Neural cell (in vitro differentiated cells): ENCODE measurements around the gene OSCP1. TPM values are rescaled to one million over a fixed set of nuclear protein-coding genes. Genes with fewer than 3 reads are reported as not detected.

Experiments used
- H2AFZ ChIP-seq: fragments of 200-600, 300-800 bp; sonication (generic), shearing (Covaris generic); 2 replicates; pipeline ENCODE4 v1.6.0; 2014; ENCODE audit warnings: low read depth, mild to moderate bottlenecking, antibody characterized with exemption, low read length, moderate library complexity
- H3F3A ChIP-seq: fragments of 200-600 bp; shearing (Covaris generic); 2 replicates; pipeline ENCODE4 v1.6.1; 2016; ENCODE audit warnings: mild to moderate bottlenecking, moderate library complexity, mixed read lengths, antibody characterized with exemption, low read length; ENCODE audit not compliant: insufficient read depth, poor library complexity, severe bottlenecking
- H3K27ac ChIP-seq: fragments of 200-600, 300-800 bp; sonication (generic), shearing (Covaris generic); 2 replicates; pipeline ENCODE4 v1.5.1; 2014; ENCODE audit warnings: mild to moderate bottlenecking, low read length, moderate library complexity
- H3K27me3 ChIP-seq: fragments of 300-800, 200-600 bp; sonication (generic), shearing (Covaris generic); 2 replicates; pipeline ENCODE4 v1.6.0; 2014; ENCODE audit warnings: mild to moderate bottlenecking, low read depth, low read length, moderate library complexity; ENCODE audit not compliant: insufficient read depth
- H3K36me3 ChIP-seq: fragments of 300-800, 200-600 bp; sonication (generic), shearing (Covaris generic); 2 replicates; pipeline ENCODE4 v1.5.1; 2014; ENCODE audit warnings: mild to moderate bottlenecking, antibody characterized with exemption, low read length, moderate library complexity; ENCODE audit not compliant: insufficient read depth
- H3K4me2 ChIP-seq: fragments of 300-800, 200-600 bp; sonication (generic), shearing (Covaris generic); 2 replicates; pipeline ENCODE4 v1.6.0; 2014; ENCODE audit warnings: mild to moderate bottlenecking, low read length
- H3K4me3 ChIP-seq: fragments of 300-800, 200-600 bp; sonication (generic), shearing (Covaris generic); 2 replicates; pipeline ENCODE4 v1.5.1; 2014; ENCODE audit warnings: mild to moderate bottlenecking, low read length, moderate library complexity
- H3K79me2 ChIP-seq: fragments of 200-600 bp; shearing (Covaris generic); replicated peaks from 2 replicates; pipeline ENCODE4 v1.6.0; 2014; ENCODE audit warnings: mild to moderate bottlenecking, low read length, moderate library complexity; ENCODE audit not compliant: insufficient read depth
- H3K9ac ChIP-seq: fragments of 300-800, 200-600 bp; sonication (generic), shearing (Covaris generic); 2 replicates; pipeline ENCODE4 v1.6.1; 2016; ENCODE audit warnings: mild to moderate bottlenecking, low read length, mixed read lengths
- H3K9me2 ChIP-seq: fragments of 200-600 bp; shearing (Covaris generic); 2 replicates; pipeline ENCODE4 v1.6.1; 2016; ENCODE audit warnings: mild to moderate bottlenecking, low read length, mixed read lengths; ENCODE audit not compliant: insufficient read depth
- H3K9me3 ChIP-seq: fragments of 200-600, 300-800 bp; sonication (generic), shearing (Covaris generic); 2 replicates; pipeline ENCODE4 v1.6.1; 2016; ENCODE audit warnings: mild to moderate bottlenecking, mixed run types, low read length, moderate library complexity, mixed read lengths
- H4K20me1 ChIP-seq: fragments of 200-600 bp; shearing (Covaris generic); 2 replicates; pipeline ENCODE4 v1.6.1; 2016; ENCODE audit warnings: mild to moderate bottlenecking, mixed run types; ENCODE audit not compliant: insufficient read depth
- EP300 ChIP-seq: fragments of 450-650 bp; conservative IDR thresholded peaks from 2 replicates; pipeline ENCODE4 v1.6.1; 2014; ENCODE audit warnings: antibody characterized with exemption, mild to moderate bottlenecking, moderate library complexity; ENCODE audit not compliant: poor library complexity, severe bottlenecking
- EZH2 ChIP-seq: fragments of 200-600, 300-800 bp; shearing (Covaris generic), sonication (generic); IDR thresholded peaks from 2 replicates; pipeline ENCODE4 v1.6.1; 2014; ENCODE audit warnings: antibody characterized with exemption, low read length, borderline replicate concordance, mild to moderate bottlenecking; ENCODE audit not compliant: insufficient read depth, poor library complexity, severe bottlenecking
- MXI1 ChIP-seq: fragments of 450-650 bp; conservative IDR thresholded peaks from 2 replicates; pipeline ENCODE4 v1.6.1; 2014; ENCODE audit warnings: antibody characterized with exemption, mild to moderate bottlenecking; ENCODE audit not compliant: poor library complexity, severe bottlenecking
- POLR2AphosphoS5 ChIP-seq: IDR thresholded peaks from 2 replicates; pipeline ENCODE4 v1.6.1; 2012
- RAD21 ChIP-seq: fragments of 450-650 bp; conservative IDR thresholded peaks from 2 replicates; pipeline ENCODE4 v1.6.1; 2014; ENCODE audit warnings: antibody characterized with exemption, mild to moderate bottlenecking, moderate library complexity
- SMC3 ChIP-seq: fragments of 450-650 bp; conservative IDR thresholded peaks from 2 replicates; pipeline ENCODE4 v1.6.1; 2014; ENCODE audit warnings: antibody characterized with exemption, mild to moderate bottlenecking, moderate library complexity; ENCODE audit not compliant: poor library complexity
- TAF1 ChIP-seq: IDR thresholded peaks from 2 replicates; pipeline ENCODE4 v1.6.1; 2012; ENCODE audit warnings: low read depth
- polyA plus RNA-seq: library from polyadenylated mRNA; depleted of rRNA; stranded (reverse); fragments of >200 nt; gene quantifications from 2 replicates; pipeline ENCODE4 v1.2.3, GENCODE V29; 2014
- TF ChIP-seq, protein P1 (sequence below): fragments of 450-650 bp; IDR thresholded peaks from 2 replicates; pipeline ENCODE4 v1.5.1; 2014; ENCODE audit warnings: antibody characterized with exemption, mild to moderate bottlenecking, moderate library complexity; ENCODE audit not compliant: poor library complexity, severe bottlenecking
- TF ChIP-seq, protein P2 (sequence below): IDR thresholded peaks from 2 replicates; pipeline ENCODE4 v1.6.1; 2012; ENCODE audit warnings: borderline replicate concordance

The OSCP1 gene
- polyA plus RNA-seq, 1 donor from 2014 or later = 20.7 TPM

DNA sequence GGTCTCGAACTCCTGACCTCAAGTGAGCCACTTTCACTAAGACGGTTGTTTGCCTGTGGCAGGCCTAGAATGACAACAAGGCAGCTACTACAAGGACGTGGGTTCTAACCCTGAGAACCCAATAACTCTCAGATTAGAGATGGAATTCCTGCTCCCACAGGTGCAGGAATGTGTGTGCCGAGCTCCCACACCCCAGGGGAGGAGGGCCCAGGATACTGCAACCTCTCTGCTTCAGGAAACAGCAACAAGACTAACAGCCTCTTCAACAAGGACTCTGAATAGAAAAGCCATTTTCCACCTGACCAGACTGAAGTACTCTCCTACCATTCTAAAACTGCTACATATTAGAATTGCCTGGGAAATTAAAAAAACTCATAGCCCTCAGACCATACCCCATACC, 57.4 kb downstream of the OSCP1 start:
- TF ChIP-seq, protein P1, sequence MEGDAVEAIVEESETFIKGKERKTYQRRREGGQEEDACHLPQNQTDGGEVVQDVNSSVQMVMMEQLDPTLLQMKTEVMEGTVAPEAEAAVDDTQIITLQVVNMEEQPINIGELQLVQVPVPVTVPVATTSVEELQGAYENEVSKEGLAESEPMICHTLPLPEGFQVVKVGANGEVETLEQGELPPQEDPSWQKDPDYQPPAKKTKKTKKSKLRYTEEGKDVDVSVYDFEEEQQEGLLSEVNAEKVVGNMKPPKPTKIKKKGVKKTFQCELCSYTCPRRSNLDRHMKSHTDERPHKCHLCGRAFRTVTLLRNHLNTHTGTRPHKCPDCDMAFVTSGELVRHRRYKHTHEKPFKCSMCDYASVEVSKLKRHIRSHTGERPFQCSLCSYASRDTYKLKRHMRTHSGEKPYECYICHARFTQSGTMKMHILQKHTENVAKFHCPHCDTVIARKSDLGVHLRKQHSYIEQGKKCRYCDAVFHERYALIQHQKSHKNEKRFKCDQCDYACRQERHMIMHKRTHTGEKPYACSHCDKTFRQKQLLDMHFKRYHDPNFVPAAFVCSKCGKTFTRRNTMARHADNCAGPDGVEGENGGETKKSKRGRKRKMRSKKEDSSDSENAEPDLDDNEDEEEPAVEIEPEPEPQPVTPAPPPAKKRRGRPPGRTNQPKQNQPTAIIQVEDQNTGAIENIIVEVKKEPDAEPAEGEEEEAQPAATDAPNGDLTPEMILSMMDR = no peak
- no peak for TF ChIP-seq EZH2
- TF ChIP-seq SMC3 = no peak
- TF ChIP-seq MXI1 = no peak
- TF ChIP-seq RAD21 = no peak
- no peak for TF ChIP-seq EP300

DNA sequence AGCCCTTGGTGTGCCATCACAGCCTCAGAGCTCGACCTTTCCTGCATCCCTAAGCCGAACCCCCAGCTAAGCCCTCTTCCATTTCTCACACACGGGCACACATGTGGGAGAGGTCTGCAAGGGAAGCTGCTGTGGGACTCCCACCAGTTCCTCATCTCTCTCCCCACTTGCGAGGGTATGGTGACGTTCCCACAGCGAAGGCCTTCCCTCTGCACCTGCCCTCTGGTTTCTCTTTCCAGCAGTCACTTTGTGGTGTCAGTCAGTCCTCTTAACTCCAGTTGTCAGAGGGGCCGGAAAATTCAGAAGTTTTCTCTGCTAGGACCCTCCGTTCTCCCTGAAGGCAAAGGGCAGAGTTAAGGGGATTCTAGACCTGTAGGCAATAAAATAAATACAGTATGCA, 59.0 kb downstream of the OSCP1 start:
- H3K4me2 ChIP-seq = no peak overlapping the region
- no peaks in the 10 kb centered on the region for H3K9me2 ChIP-seq
- peaks cover 6% of the 10 kb centered on the region for H3F3A ChIP-seq
- no peak overlapping the region for H3K4me3 ChIP-seq
- no peak overlapping the region for H3K27ac ChIP-seq
- H3K27me3 ChIP-seq = no peaks in the 10 kb centered on the region
- H3K9ac ChIP-seq = no peak overlapping the region
- no peaks in the 10 kb centered on the region for H3K36me3 ChIP-seq
- no peaks in the 10 kb centered on the region for H3K79me2 ChIP-seq
- H2AFZ ChIP-seq = no peak overlapping the region
- H4K20me1 ChIP-seq = no peaks in the 10 kb centered on the region
- no peaks in the 10 kb centered on the region for H3K9me3 ChIP-seq
- TF ChIP-seq, protein P1 = no peak
- TF ChIP-seq EP300 = no peak
- no peak for TF ChIP-seq RAD21
- no peak for TF ChIP-seq POLR2AphosphoS5
- TF ChIP-seq MXI1 = no peak
- no peak for TF ChIP-seq TAF1
- no peak for TF ChIP-seq EZH2
- no peak for TF ChIP-seq SMC3
- TF ChIP-seq, protein P2, sequence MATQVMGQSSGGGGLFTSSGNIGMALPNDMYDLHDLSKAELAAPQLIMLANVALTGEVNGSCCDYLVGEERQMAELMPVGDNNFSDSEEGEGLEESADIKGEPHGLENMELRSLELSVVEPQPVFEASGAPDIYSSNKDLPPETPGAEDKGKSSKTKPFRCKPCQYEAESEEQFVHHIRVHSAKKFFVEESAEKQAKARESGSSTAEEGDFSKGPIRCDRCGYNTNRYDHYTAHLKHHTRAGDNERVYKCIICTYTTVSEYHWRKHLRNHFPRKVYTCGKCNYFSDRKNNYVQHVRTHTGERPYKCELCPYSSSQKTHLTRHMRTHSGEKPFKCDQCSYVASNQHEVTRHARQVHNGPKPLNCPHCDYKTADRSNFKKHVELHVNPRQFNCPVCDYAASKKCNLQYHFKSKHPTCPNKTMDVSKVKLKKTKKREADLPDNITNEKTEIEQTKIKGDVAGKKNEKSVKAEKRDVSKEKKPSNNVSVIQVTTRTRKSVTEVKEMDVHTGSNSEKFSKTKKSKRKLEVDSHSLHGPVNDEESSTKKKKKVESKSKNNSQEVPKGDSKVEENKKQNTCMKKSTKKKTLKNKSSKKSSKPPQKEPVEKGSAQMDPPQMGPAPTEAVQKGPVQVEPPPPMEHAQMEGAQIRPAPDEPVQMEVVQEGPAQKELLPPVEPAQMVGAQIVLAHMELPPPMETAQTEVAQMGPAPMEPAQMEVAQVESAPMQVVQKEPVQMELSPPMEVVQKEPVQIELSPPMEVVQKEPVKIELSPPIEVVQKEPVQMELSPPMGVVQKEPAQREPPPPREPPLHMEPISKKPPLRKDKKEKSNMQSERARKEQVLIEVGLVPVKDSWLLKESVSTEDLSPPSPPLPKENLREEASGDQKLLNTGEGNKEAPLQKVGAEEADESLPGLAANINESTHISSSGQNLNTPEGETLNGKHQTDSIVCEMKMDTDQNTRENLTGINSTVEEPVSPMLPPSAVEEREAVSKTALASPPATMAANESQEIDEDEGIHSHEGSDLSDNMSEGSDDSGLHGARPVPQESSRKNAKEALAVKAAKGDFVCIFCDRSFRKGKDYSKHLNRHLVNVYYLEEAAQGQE = no peak

More for the DNA sequence above, 57.4 kb downstream of the OSCP1 start:
- Histone ChIP-seq H3K4me2 (no peak overlapping the region), H3K4me3 (no peak overlapping the region), H3K36me3 (no peaks in the 10 kb centered on the region), H4K20me1 (no peaks in the 10 kb centered on the region), H3K9ac (no peak overlapping the region), H3F3A (no peaks in the 10 kb centered on the region), H3K27me3 (no peaks in the 10 kb centered on the region), H3K9me2 (no peaks in the 10 kb centered on the region), H3K79me2 (no peaks in the 10 kb centered on the region), H2AFZ (no peak overlapping the region), H3K27ac (no peak overlapping the region), H3K9me3 (no peaks in the 10 kb centered on the region)
